ENCODE measurements around the gene DND1.
"Not testable (repeated sequence)": the region's sequence is repeated elsewhere in the genome, so short reads cannot be mapped to it uniquely, and the experiment has no call there.

The DND1 gene

GRCh38 chr5:140673187-140673976, at the start of gene DND1:
Gene DND1 (minus strand): TSS chr5:140673576. CDS start chr5:140673542, 34 bp downstream.
- in situ Hi-C loops (cut with HindIII; ENCODE audit: low sequenced_read_pairs) = no loop called here

DNA sequence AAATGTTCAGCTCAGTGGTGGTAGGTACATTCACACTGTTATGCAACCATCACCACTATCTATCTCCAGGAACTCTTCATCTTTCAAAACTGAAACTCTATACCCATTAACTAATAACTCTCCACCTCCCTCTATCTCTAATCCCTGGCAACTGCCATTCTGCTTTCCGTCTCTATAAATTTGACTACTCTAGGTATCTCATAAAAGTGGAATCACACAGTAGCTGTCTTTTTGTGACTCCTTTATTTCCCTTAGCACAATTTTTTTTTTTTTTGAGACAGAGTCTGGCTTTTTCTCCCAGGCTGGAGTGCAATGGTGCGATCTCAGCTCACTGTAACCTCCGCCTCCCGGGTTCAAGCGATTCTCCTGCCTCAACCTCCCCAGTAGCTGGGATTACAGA, 48.0 kb upstream of the DND1 start:
- in situ Hi-C loops (cut with HindIII; ENCODE audit: low sequenced_read_pairs) = not testable (repeated sequence)

GRCh38 chr5:140720738-140721137, 47.4 kb upstream of the DND1 start:
- in situ Hi-C loops (cut with HindIII; ENCODE audit: low sequenced_read_pairs) = not testable (repeated sequence)

GRCh38 chr5:140718266-140718592, 44.9 kb upstream of the DND1 start:
- in situ Hi-C loops (cut with HindIII; ENCODE audit: low sequenced_read_pairs) = no loop called here

GRCh38 chr5:140716238-140716637, 42.9 kb upstream of the DND1 start:
- in situ Hi-C loops (cut with HindIII; ENCODE audit: low sequenced_read_pairs) = not testable (repeated sequence)

- in situ Hi-C loops (cut with HindIII; ENCODE audit: low sequenced_read_pairs) = no loop called here
Observed at GRCh38 chr5:140713562-140714094, 40.3 kb upstream of the DND1 start.

DNA sequence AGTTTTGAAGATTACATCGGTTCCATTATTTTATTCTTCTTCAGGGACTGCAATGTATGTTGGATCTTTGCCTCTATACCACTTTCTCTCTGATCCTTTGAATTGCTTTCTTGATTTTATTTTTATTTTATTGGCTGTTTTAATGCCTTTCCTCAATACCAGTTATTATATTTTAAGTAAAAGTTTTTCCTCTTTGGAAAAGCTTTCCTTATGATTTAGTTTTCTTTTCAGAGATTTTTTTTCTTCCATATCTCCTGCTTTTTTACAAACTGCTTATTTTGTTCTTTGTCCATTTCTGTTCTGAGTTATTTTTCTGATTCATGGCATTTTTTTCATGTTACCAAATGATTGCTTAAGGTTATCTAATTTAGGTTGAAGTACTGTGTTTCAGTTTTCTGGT, 38.4 kb upstream of the DND1 start:
- in situ Hi-C loops (cut with HindIII; ENCODE audit: low sequenced_read_pairs) = no loop called here

DNA sequence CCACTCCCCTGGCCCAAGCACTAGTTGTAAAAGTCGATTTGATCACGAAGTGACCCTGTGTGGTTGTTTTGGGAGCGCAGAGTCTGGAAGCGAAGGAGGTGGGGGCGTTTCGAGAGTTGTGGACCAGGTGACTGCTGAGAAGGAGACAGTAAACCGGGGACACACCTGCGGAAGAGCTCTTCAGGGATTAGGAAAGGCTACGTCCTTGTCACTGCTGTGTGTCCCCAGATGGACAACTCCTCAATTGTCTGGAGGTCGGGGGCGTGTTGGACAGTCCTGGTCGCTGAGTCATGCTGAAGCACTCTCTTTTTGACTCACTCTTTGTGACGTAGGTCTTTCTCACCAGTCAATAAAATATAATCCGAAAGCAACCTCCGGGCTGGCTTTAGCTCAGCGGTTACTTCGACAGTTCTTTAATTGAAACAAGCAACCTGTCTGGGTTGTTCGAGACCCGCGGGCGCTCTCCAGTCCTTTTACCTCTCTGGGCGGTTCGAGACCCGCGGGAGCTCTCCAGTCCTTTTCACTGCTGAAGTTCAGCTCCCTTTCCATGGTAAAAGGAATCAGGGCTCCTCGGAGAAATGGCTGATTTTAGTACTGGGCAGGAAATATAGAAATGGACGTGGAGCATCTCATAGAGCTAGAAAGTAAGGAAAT, 37.6 kb upstream of the DND1 start:
- in situ Hi-C loops (cut with HindIII; ENCODE audit: low sequenced_read_pairs) = no loop called here

- in situ Hi-C loops (cut with HindIII; ENCODE audit: low sequenced_read_pairs) = not testable (repeated sequence)
Observed at GRCh38 chr5:140708787-140709186, 35.4 kb upstream of the DND1 start.

DNA sequence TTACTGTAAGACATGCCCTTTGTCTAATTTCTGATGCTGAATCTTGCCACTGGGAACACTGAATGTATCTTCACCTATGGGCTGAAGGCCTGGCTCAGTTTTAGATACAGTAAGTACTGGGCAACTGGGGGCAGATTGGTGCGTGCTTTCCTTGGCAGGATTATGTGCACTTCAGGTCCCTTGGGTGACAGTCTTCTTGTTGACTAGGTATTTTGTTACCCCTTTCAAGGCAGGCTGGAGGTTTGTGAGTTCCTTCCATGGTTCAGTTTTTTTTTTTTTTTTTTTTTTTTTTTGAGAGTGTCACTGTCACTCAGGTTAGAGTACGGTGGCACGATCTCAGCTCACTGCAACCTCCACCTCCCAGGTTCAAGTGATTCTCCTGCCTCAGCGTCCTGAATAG, 34.4 kb upstream of the DND1 start:
- in situ Hi-C loops (cut with HindIII; ENCODE audit: low sequenced_read_pairs) = no loop called here

GRCh38 chr5:140700177-140701144, 27.1 kb upstream of the DND1 start, which contains the start of gene ZMAT2:
Gene ZMAT2 (plus strand): TSS chr5:140700447. CDS start chr5:140700461, 14 bp downstream.
- in situ Hi-C loops (cut with HindIII; ENCODE audit: low sequenced_read_pairs) = no loop called here

GRCh38 chr5:140696891-140697492, 23.6 kb upstream of the DND1 start:
- in situ Hi-C loops (cut with HindIII; ENCODE audit: low sequenced_read_pairs) = loop anchor here (5.0 kb wide), 1 partner anchor 35 kb away; the partner anchor contains the start of gene WDR55

- in situ Hi-C loops (cut with HindIII; ENCODE audit: low sequenced_read_pairs) = no loop called here
Observed at GRCh38 chr5:140694276-140694675, 20.9 kb upstream of the DND1 start.

DNA sequence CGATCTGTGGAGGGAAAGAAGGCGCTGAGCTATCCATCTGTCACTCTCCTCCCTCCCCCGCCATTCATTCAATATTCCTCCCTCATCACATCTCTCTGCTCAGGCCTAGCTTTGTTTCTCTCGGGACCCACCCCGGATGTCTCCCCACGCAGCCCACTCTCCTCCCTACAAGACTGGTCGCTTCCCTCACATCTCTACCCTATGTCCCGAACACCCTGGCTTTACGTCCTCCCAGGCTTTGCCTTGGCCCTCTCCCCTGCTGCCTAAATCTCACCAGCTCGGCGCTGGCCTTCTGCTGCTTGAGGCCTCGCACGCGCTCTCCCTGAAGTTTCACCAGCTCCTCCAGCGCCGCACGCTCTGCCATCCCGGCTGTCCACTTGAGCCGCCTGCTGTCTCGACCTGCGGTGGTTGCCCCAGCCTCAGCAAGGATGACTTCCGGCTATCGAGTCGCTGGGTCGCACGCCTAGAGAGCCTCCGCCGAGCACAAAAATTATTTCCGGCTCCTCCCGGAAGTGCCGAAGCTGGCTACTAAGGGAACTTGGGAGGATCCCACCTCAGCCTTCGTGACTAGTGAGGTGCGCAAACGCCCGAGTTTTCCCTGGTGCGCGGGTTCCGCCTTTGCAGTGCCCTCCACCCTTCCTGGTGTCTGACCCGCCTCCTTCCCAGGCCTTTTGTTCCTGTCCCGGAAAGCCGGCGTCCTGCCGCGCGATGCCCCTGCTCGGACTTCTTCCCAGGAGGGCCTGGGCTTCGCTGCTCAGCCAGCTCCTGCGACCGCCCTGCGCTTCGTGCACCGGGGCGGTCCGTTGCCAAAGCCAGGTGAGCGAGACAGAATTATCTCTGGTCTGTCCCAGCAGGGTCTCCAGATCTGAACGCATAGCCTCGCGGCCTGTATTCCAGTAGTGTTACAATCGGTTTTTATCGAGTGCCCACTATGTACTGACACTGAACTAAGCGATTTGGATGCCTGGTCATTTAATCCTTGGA, 17.9 kb upstream of the DND1 start, which contains the start of the genes HARS1 and HARS2:
Gene HARS1, minus strand, starts transcription at position 430 of the 984 bp plus-strand sequence. Its CDS starts 66 bp downstream, at position 364.
Gene HARS2, plus strand, starts transcription at position 515 of the 984 bp plus-strand sequence. Its CDS starts 194 bp downstream, at position 709.
- in situ Hi-C loops (cut with HindIII; ENCODE audit: low sequenced_read_pairs) = no loop called here

- in situ Hi-C loops (cut with HindIII; ENCODE audit: low sequenced_read_pairs) = no loop called here
Observed at GRCh38 chr5:140690376-140690932, 17.1 kb upstream of the DND1 start.

DNA sequence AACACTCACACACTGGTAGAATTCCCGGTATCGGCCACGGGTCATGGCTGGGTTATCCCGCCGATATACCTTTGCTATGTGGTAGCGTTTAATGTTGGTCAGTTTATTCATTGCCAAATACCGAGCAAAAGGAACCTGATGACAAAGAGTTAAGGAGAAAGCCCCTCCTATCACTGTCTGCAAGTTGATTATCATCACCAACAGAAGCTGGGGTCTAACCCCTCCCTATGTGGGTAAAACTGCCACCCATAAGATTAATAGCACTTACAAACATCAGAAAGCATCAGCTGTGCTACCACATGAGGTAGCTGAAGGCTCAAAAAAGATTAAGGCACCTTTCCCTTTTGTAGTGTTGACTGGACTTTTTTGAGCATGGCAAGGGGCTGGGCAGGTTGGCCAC, 5.6 kb upstream of the DND1 start:
- in situ Hi-C loops (cut with HindIII; ENCODE audit: low sequenced_read_pairs) = loop anchor here (5.0 kb wide), 1 partner anchor 52 kb away; no protein-coding TSS in a partner anchor

DNA sequence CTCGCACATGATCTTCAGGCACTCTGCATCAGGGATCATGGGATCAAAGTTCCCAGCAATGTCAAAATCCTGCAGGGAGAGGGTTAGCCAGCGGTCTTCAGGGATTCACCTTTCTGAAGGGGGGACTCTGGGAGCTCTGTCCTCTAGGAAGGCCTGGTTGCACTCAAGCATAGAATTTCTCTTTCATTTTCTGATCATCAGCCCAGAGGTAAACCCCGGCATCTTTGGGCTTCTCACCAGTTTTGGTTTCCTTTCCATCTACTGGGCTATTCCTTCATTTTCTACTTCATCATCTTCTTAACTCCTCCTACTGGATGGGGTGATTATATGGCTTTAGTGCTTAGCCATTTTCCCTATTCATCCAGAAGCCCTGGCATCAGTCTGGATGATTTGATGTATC, 4.6 kb upstream of the DND1 start:
- in situ Hi-C loops (cut with HindIII; ENCODE audit: low sequenced_read_pairs) = loop anchor here (5.0 kb wide), 1 partner anchor 51 kb away; no protein-coding TSS in a partner anchor

GRCh38 chr5:140674629-140675028, 1.3 kb upstream of the DND1 start:
- in situ Hi-C loops (cut with HindIII; ENCODE audit: low sequenced_read_pairs) = loop anchor here (5.0 kb wide), 1 partner anchor 47 kb away; no protein-coding TSS in a partner anchor
